Osteocyte (in vitro differentiated cells): Measurements from ENCODE around the gene APBA2. TPM values are rescaled to one million over a fixed set of nuclear protein-coding genes. Genes with fewer than 3 reads are reported as not detected.

Source experiments
- DNase-seq: peaks from one replicate; pipeline ENCODE4 v3.0.0; 2021; ENCODE audit warnings: mixed read lengths; ENCODE audit not compliant: unreplicated experiment; ENCODE audit errors: extremely low spot score
- H3K27ac Mint-ChIP-seq: one replicate; pipeline ENCODE4 v1.8.0; 2021; ENCODE audit warnings: mild to moderate bottlenecking, mixed read lengths; ENCODE audit not compliant: unreplicated experiment
- H3K27me3 Mint-ChIP-seq: one replicate; pipeline ENCODE4 v1.8.0; 2021; ENCODE audit warnings: mixed read lengths; ENCODE audit not compliant: unreplicated experiment
- H3K36me3 Mint-ChIP-seq: one replicate; pipeline ENCODE4 v1.8.0; 2021; ENCODE audit warnings: mixed read lengths; ENCODE audit not compliant: unreplicated experiment
- H3K4me1 Mint-ChIP-seq: one replicate; pipeline ENCODE4 v1.8.0; 2021; ENCODE audit warnings: mixed read lengths; ENCODE audit not compliant: unreplicated experiment
- H3K4me3 Mint-ChIP-seq: one replicate; pipeline ENCODE4 v1.8.0; 2021; ENCODE audit warnings: mild to moderate bottlenecking, moderate library complexity, mixed read lengths; ENCODE audit not compliant: unreplicated experiment
- H3K9me3 Mint-ChIP-seq: one replicate; pipeline ENCODE4 v1.8.0; 2021; ENCODE audit warnings: mixed read lengths; ENCODE audit not compliant: unreplicated experiment
- CTCF ChIP-seq: fragments of 200-600 bp; sonication (generic); IDR thresholded peaks from 2 replicates; pipeline ENCODE4 v1.5.0; 2021; ENCODE audit warnings: antibody characterized with exemption, mild to moderate bottlenecking, moderate library complexity
- total RNA-seq: library from RNA; stranded (reverse); gene quantifications from 2 replicates; pipeline ENCODE4 v1.2.1, GENCODE V29; 2021

Gene APBA2
- total RNA-seq, 1 donor from 2014 or later = 23.5 TPM

- H3K27me3 Mint-ChIP-seq = no peaks in the 10 kb centered on the region
- H3K4me1 Mint-ChIP-seq = no peaks in the 10 kb centered on the region
- H3K27ac Mint-ChIP-seq = no peak overlapping the region
- peaks cover 3% of the 10 kb centered on the region for H3K36me3 Mint-ChIP-seq
- no peaks in the 10 kb centered on the region for H3K9me3 Mint-ChIP-seq
- no peak for TF ChIP-seq CTCF
- no peak overlapping the region for H3K4me3 Mint-ChIP-seq
- no peak for DNase-seq
Observed at GRCh38 chr15:29092376-29093064, 206.7 kb downstream of the APBA2 start.

GRCh38 chr15:29093065-29093435 lies 207.3 kb downstream of the APBA2 start:
- Mint-ChIP-seq H3K9me3 (no peaks in the 10 kb centered on the region), H3K27ac (no peak overlapping the region), H3K27me3 (no peaks in the 10 kb centered on the region), H3K4me1 (no peaks in the 10 kb centered on the region), H3K36me3 (peaks cover 3% of the 10 kb centered on the region), H3K4me3 (no peak overlapping the region)
- no peak for DNase-seq
- no peak for TF ChIP-seq CTCF

GRCh38 chr15:29093696-29094343 lies 208.0 kb downstream of the APBA2 start:
- TF ChIP-seq CTCF = no peak
- Mint-ChIP-seq H3K36me3 (peaks cover 3% of the 10 kb centered on the region), H3K27ac (no peak overlapping the region), H3K4me3 (no peak overlapping the region), H3K9me3 (no peaks in the 10 kb centered on the region), H3K4me1 (no peaks in the 10 kb centered on the region), H3K27me3 (no peaks in the 10 kb centered on the region)
- DNase-seq = no peak

- Mint-ChIP-seq H3K27me3 (no peaks in the 10 kb centered on the region), H3K27ac (no peak overlapping the region), H3K4me1 (no peaks in the 10 kb centered on the region), H3K9me3 (no peaks in the 10 kb centered on the region), H3K36me3 (peaks cover 3% of the 10 kb centered on the region), H3K4me3 (no peak overlapping the region)
- DNase-seq = no peak
- TF ChIP-seq CTCF = no peak
Observed at GRCh38 chr15:29094711-29095110, 208.9 kb downstream of the APBA2 start.

GRCh38 chr15:29095746-29096145 lies 210.0 kb downstream of the APBA2 start:
- Mint-ChIP-seq H3K36me3 (peaks cover 6% of the 10 kb centered on the region), H3K9me3 (no peaks in the 10 kb centered on the region), H3K27me3 (no peaks in the 10 kb centered on the region), H3K4me3 (no peak overlapping the region), H3K4me1 (no peaks in the 10 kb centered on the region), H3K27ac (no peak overlapping the region)
- no peak for TF ChIP-seq CTCF
- DNase-seq = no peak
